HuH-7 (cell line): ENCODE results near the gene SAMD3.
A peak's percentile ranks its signal among the peaks of the same experiment; 100 is the strongest.
"Not testable (repeated sequence)": the region's sequence is repeated elsewhere in the genome, so short reads cannot be mapped to it uniquely, and the experiment has no call there.

Experiments
- DNase-seq: peaks from one replicate; pipeline ENCODE4 v3.0.0; 2011; ENCODE audit warnings: low spot score

Gene SAMD3

GRCh38 chr6:130173377-130174004 lies 49.3 kb downstream of the SAMD3 start:
- DNase-seq: not testable (repeated sequence)

DNA sequence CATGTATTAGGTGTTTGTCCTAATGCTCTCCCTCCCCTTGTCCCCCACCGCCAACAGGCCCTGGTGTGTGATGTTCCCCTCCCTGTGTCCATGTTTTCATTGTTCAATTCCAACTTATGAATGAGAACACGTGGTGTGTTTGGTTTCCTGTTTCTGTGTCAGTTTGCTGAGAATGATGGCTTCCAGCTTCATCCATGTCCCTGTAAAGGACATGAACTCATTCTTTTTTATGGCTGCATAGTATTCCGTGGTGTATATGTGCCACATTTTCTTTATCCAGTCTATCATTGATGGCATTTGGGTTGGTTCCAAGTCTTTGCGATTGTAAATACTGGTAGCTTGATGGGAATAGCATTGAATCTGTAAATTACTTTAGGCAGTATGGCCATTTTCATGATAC lies 52.6 kb downstream of the SAMD3 start:
- DNase-seq: not testable (repeated sequence)

- peak; percentile 29 for DNase-seq
Observed at GRCh38 chr6:130167655-130168054, 55.1 kb downstream of the SAMD3 start.

- no peak for DNase-seq
Observed at GRCh38 chr6:130164251-130164650, 58.5 kb downstream of the SAMD3 start.

DNA sequence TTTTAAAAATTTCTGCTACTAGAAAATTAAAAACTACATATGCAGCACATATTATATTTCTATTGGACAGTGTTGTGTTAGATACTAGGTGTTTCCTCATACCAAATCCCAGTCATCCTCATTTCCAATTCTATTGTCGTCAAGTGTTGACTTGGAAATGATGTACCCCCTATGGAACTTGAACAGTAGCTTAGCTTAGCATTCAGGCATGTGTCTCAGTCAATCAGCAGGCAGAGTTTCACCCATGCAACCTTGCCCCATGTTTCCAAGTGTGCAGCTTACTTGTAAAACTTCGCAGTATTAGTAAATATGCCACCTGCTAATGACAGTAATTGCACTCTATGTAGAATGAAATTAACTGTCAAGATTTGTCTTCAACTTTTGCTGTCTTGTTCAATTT lies 59.5 kb downstream of the SAMD3 start:
- DNase-seq: no peak

GRCh38 chr6:130162421-130162820 lies 60.3 kb downstream of the SAMD3 start:
- no peak for DNase-seq

DNA sequence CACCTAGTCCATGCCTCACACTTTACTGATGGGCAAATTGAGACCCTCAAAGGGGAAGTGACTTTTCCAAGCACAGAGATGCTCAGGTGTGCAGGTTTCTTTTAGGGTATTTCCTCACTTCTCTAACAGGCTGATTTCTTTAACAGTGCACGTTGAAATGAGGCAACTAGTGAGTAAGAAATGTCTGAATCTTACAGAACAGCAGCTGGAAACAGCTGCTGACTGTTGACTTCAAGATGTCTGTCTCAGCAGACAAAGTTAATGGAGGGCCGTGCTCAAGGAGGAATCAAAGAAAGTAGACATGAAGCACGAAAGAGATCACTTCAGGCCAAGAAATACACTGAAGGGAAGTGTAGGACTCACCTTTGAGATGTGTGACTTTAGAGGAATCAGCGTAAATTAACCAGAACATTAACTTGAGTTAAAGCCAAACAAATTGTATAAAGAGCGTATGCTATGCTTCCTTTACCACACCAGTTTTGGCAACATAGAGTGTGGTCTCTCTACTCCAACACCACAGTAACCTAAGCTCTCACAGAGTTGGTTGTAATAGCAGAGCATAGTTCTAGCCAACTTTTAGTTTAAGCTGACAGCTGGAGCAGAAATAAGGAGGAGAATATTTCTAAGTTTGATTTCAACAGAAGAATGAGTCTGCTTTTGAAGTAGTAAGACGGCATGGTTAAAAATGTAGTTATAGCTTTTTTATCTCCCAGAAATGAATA lies 60.9 kb downstream of the SAMD3 start:
- DNase-seq: no peak

GRCh38 chr6:130159956-130160355 lies 62.8 kb downstream of the SAMD3 start:
- DNase-seq: no peak

- DNase-seq: no peak
Observed at GRCh38 chr6:130158548-130158947, 64.2 kb downstream of the SAMD3 start.

DNA sequence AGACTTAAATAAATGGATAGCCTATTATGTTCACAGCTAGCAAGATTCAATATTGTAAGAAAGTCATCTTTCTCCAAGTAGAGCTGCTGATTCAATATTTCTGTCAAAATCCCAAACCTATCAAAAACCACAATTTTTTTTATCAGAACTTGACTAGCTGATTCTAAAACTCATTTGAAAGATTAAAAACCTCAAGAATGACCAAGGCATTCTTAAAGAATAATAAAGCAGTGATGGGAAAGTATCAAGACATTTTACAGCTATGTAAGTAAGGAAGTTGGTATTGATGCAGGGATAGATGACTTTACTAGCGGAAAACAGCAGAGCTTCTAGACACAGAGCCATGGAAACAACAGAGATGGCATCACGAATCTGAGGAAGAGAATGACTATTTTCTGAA lies 64.7 kb downstream of the SAMD3 start:
- DNase-seq: no peak

- no peak for DNase-seq
Observed at GRCh38 chr6:130156908-130157307, 65.8 kb downstream of the SAMD3 start.

GRCh38 chr6:130152908-130153510 lies 69.7 kb downstream of the SAMD3 start:
- no peak for DNase-seq

GRCh38 chr6:130150906-130151305 lies 71.8 kb downstream of the SAMD3 start:
- no peak for DNase-seq

DNA sequence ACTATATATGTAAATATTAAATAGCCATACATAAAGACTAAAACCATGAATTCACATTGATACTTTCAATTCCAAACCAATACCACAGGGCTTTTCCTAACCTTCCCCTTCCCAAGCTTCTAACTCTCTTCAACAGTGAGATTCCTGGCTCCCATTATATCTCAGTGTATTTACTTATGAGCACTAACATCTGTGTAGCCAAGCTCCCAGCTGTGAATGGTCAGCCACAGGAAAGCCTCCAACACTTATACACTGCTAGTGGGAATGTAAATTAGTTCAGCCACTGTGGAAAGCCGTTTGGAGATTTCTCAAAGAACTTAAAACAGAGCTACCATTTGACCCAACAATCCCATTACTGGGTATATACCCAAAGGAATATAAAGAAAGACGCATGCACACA lies 73.7 kb downstream of the SAMD3 start:
- not testable (repeated sequence) for DNase-seq

- no peak for DNase-seq
Observed at GRCh38 chr6:130148181-130148580, 74.6 kb downstream of the SAMD3 start.

- no peak for DNase-seq
Observed at GRCh38 chr6:130147111-130147510, 75.6 kb downstream of the SAMD3 start.

DNA sequence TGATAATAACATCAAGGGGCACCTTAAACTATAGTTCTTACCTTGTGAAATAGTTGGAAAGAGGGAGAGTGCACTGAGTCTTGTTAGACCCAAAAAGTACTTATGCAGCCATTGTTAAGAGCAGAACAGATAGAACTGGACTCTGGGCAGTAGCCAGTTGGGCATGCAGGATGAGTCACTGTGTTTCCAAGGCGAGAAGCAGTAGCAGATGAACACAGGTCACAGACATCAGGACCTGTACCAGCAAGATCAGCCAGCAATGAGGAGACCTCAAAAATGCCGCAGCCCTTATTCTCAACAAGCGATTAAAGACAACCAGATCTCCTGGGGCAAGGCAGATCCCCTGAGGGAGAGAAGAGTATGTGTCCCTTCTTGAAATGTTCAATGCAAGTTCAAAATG lies 79.0 kb downstream of the SAMD3 start:
- no peak for DNase-seq

GRCh38 chr6:130140084-130140483 lies 82.7 kb downstream of the SAMD3 start:
- DNase-seq: no peak

DNA sequence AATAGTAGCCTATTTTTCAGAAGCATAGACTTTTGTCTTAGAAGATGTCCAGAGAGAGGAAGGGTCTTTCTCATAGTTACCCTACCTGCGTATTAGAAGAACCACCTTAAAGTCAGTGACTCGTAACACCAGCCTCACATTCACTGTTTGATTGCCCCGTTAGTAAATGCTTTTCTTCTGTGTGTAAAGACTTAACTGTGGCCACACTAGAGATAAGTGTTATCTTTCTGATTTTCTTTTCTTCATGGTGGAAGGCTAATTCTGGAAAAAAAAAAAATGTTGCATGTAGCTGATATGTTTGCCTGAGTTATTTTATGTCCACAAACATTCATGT lies 83.9 kb downstream of the SAMD3 start:
- no peak for DNase-seq

DNA sequence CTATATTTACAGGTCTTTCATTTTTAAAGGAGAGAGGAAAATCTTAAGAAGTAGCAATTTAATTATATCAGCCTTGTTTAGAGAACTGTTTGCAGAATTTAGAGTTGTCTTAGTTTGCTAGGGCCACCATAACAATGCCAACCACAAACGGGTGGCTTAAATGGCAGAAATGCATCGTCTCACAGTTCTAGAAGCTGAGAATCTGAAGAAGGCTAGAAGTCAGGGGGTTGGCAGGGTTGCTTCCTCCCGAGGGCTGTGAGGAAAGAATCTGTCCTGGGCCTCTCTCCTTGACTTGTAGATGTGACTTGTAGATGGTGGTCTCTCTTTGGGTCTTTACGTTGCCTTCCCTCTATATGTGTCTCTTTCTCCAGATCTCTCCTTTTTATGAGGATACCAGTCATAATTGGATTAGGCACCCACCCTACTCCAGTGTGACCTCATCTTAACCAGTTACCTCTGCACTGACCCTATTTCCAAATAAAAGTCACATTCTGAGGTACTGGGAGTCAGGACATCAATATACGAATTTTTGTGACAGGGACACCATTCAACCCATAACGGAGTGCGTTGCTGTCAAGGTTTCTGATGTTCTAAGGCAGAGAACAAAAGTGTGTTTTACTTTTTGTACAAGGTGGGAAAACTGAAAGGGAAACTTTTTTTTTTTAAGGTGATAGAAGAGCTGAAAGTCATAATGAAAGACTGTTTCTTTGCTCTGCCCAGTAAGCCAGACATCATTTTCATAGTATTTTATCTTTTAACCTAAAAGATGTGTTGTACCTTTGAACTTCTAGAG lies 84.4 kb downstream of the SAMD3 start:
- no peak for DNase-seq

DNA sequence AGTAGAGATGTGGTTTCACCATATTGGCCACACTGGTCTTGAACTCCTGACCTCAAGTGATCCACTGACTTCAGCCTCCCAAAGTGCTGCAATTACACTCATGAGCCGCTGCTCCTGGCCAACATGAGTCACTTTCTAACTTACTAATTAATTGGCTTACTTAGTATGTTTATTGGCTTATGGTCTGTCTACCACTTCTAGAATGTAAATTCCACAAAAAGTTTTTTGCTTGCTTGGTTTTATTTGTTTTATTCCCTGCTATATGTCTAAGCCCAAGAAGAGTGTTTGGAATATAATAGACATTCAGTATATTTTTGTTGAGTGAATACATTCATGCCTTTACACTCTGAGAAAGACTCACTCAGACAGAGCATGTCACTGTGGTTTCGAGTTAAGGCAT lies 86.0 kb downstream of the SAMD3 start:
- no peak for DNase-seq

DNA sequence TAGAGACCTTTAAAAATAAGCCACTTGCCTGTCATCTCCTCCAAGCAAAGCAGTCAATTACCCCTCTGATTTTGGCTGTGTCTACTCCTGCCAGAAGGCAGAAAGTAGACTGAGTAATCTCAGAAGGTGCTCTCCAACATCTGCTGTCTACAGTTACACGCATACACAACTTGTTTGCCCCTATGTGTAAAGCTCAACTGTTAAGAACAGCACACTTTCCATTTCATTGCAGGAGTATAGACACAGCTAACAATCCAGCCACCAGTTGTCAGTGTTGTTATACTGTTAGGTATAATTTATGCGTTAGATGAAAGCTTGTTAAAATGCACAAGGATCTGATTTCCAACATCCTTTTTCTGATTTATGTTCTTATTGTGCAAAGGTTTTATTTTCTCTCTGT lies 88.2 kb downstream of the SAMD3 start:
- no peak for DNase-seq

DNA sequence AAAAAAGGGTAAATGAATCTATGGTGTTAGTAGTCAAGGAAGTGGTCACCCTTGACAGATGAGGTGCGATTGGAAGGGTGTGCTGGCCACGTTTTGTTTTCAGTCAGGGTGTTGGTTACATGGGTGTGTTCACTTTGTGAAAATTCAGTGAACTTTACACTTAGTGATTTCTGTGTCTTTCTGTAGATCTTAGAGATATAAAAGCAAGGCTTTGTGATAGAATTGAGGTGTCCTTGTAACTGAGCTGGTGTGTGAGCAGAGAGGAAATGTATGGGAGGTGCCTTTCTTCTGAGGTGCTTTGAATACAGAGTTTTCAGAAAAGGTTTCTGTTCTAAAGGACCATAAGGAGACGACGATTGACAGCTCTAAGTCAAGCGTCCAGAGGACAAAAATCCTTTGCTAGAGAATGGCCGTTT lies 90.5 kb downstream of the SAMD3 start:
- DNase-seq: no peak
